ENCODE results near the gene PYM1.

DNA sequence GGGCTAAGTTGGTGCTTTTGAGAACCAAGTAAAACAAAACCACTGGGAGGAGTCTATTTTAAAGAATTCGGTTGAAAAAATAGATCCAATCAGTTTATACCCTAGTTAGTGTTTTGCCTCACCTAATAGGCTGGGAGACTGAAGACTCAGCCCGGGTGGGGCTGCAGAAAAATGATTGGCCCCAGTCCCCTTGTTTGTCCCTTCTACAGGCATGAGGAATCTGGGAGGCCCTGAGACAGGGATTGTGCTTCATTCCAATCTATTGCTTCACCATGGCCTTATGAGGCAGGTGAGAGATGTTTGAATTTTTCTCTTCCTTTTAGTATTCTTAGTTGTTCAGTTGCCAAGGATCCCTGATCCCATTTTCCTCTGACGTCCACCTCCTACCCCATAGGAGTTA, 44.3 kb upstream of the PYM1 start:
- TF ChIP-seq POLR2A (IDR thresholded peaks at IDR 0.05; ENCODE audit: low read length), result no peak
- TF ChIP-seq CTCF (IDR thresholded peaks at IDR 0.05), result no peak
- no peak for TF ChIP-seq RAD21 (conservative IDR thresholded peaks at IDR 0.05 in 1 of 2, IDR thresholded peaks at IDR 0.05 in 1 of 2)
- no peak for TF ChIP-seq CHD2 (IDR thresholded peaks at IDR 0.05; ENCODE audit: low read length, partially characterized antibody)
- no peak for TF ChIP-seq HOXA7 (CRISPR knock-in tag; IDR thresholded peaks at IDR 0.05)
- no peak for TF ChIP-seq EP300 (IDR thresholded peaks at IDR 0.05)
- TF ChIP-seq JUN (IDR thresholded peaks at IDR 0.05), result no peak
- TF ChIP-seq ZSCAN20 (CRISPR knock-in tag; IDR thresholded peaks at IDR 0.05), result no peak
- no peak for TF ChIP-seq MAFK (IDR thresholded peaks at IDR 0.05; ENCODE audit: partially characterized antibody)
- no peak for TF ChIP-seq SMC3 (IDR thresholded peaks at IDR 0.05)
- TF ChIP-seq ELK1 (IDR thresholded peaks at IDR 0.05; ENCODE audit: low read depth, low read length), result no peak
- no peak; a peak in 1 of 4 replicates for TF ChIP-seq CEBPB (IDR thresholded peaks at IDR 0.05)

All from A549 (cell line).